SK-N-SH (cell line): Measurements from ENCODE around the gene TBC1D16.

Source experiments
- MXI1 ChIP-seq: IDR thresholded peaks from 2 replicates; pipeline ENCODE4 v1.6.1; 2012; ENCODE audit warnings: mild to moderate bottlenecking, low read depth, low read length, improper control_type of control experiment
- TAF1 ChIP-seq: IDR thresholded peaks from 2 replicates; pipeline ENCODE4 v1.6.1; 2012; ENCODE audit warnings: low read depth, mild to moderate bottlenecking, low read length, moderate library complexity, borderline replicate concordance
- TCF12 ChIP-seq: IDR thresholded peaks from 2 replicates; pipeline ENCODE4 v1.4.0; 2012
- TF ChIP-seq, protein P1 (sequence below): fragments of 200-600 bp; sonication (generic); IDR thresholded peaks from 2 replicates; pipeline ENCODE4 v1.6.1; 2017; ENCODE audit warnings: antibody characterized with exemption, mild to moderate bottlenecking, moderate library complexity

DNA sequence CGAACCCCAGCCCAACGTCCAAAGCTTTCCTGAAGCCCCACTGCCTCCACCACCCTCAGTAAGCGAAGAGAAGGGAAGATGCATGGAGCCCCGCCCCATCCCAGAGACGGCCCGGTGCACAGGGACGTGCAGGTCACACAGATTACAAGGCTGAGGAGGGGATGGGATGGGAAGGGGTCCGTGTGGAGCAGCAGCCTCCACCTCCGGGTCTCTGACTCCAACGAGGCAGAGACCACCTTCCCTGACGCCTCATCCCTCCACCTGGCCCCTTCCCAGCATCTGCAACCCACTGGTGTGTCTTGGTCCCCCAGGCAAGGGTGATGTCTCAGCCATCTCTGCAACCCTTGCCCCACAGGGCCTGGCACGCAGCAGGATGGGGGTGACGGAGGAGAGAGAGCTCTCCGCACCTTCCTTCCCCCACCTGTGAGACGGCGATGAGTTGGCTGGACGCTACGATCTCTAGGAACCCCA, 58.5 kb downstream of the TBC1D16 start:
- TF ChIP-seq, protein P1, sequence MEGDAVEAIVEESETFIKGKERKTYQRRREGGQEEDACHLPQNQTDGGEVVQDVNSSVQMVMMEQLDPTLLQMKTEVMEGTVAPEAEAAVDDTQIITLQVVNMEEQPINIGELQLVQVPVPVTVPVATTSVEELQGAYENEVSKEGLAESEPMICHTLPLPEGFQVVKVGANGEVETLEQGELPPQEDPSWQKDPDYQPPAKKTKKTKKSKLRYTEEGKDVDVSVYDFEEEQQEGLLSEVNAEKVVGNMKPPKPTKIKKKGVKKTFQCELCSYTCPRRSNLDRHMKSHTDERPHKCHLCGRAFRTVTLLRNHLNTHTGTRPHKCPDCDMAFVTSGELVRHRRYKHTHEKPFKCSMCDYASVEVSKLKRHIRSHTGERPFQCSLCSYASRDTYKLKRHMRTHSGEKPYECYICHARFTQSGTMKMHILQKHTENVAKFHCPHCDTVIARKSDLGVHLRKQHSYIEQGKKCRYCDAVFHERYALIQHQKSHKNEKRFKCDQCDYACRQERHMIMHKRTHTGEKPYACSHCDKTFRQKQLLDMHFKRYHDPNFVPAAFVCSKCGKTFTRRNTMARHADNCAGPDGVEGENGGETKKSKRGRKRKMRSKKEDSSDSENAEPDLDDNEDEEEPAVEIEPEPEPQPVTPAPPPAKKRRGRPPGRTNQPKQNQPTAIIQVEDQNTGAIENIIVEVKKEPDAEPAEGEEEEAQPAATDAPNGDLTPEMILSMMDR = no peak
- TF ChIP-seq TCF12 (no peak), TAF1 (no peak), MXI1 (no peak)
